Measurements from ENCODE around the gene NCAPG2.
"Not testable (repeated sequence)": the region's sequence is repeated elsewhere in the genome, so short reads cannot be mapped to it uniquely, and the experiment has no call there.

NCAPG2 gene

GRCh38 chr7:158666966-158667678, 37.5 kb downstream of the NCAPG2 start:
- DNase-seq (ENCODE audit: low spot score) = not testable (repeated sequence)

- no peak for DNase-seq (ENCODE audit: low spot score)
Observed at GRCh38 chr7:158666401-158666800, 38.2 kb downstream of the NCAPG2 start.

- DNase-seq (ENCODE audit: low spot score) = no peak
Observed at GRCh38 chr7:158664406-158664805, 40.2 kb downstream of the NCAPG2 start.

- DNase-seq (ENCODE audit: low spot score) = no peak
Observed at GRCh38 chr7:158663428-158663741, 41.2 kb downstream of the NCAPG2 start.

- DNase-seq (ENCODE audit: low spot score) = no peak
Observed at GRCh38 chr7:158662610-158663427, 41.8 kb downstream of the NCAPG2 start.

GRCh38 chr7:158658475-158658874, 46.1 kb downstream of the NCAPG2 start:
- no peak for DNase-seq (ENCODE audit: low spot score)

GRCh38 chr7:158657189-158657746, 47.3 kb downstream of the NCAPG2 start:
- DNase-seq (ENCODE audit: low spot score) = no peak

DNA sequence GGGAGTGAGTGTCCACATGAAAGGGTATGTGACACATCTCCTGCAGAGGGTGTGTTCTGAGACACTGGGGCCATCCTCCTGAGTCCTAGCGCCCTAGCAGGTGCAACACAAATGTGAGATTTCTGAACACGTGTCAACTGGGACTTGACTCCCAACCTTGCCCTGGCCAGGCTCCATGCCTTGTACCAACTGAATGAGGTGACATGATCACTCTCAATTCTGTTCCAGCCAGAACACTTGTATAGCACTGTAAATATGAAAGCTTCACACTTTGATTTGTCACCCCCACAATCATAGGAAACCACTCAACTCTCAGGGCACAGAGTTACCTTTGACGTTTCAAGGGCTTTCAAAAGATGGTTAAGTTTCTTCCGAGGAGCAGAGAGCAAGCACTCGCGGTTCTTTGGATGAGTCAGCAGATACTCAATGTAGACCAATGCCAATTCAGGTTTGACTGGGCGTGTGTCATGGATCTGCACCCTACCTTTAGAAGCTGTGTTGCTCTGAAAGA, 48.6 kb downstream of the NCAPG2 start:
- no peak for DNase-seq (ENCODE audit: low spot score)

- no peak for DNase-seq (ENCODE audit: low spot score)
Observed at GRCh38 chr7:158655507-158655906, 49.1 kb downstream of the NCAPG2 start.

GRCh38 chr7:158651968-158652565, 52.5 kb downstream of the NCAPG2 start:
- no peak for DNase-seq (ENCODE audit: low spot score)

GRCh38 chr7:158650821-158651225, 53.8 kb downstream of the NCAPG2 start:
- no peak for DNase-seq (ENCODE audit: low spot score)

DNA sequence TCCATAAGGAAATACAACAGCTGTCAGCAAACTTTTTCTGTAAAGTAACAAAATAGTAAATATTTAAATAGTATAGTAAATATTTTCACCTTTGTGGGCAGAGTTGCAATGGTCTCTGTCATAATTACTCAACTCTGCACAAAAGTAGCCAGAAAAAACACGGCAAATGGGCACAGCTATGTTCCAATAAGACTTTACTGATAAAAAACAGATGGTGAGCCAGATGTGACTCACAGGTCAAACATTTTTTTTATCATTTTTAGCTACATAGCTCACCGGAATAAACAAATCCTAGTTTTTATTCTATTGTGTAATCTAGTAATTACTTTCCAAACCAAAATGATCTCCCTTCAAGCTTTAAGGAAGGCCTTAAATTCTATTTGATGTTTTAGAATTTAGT, 55.3 kb downstream of the NCAPG2 start:
- DNase-seq (ENCODE audit: low spot score) = no peak

DNA sequence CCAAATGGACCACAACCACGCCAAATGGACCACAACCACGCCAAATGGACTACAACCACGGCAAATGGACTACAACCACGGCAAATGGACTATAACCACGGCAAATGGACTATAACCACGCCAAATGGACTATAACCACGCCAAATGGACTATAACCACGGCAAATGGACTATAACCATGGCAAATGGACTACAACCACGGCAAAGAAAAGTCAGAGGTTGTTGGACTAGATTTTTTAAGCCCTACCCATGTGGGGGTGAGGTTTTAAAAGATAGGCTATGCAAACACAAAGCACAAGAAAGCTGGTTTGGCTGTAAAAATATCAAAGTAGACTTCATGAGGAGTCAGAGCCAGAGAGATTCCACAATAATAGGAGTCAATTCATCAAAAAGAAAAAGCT, 55.8 kb downstream of the NCAPG2 start:
- DNase-seq (ENCODE audit: low spot score) = no peak

DNA sequence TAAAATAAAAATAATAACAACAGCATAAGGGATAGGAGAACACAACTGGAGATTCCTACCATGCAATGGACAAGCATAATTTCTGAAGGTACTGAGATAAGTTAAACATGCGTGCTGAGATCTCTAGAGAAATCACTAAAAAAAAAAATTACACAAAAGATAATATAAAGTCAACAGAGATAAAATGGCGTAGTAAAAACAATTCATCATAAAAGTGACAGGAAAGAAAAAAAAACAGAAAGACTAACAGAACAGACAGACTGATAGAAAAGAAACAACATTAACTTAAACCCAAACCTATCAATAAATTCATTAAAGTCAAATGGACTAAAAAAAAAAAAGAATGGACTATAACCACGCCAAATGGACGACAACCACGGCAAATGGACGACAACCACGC, 56.4 kb downstream of the NCAPG2 start:
- no peak for DNase-seq (ENCODE audit: low spot score)

- DNase-seq (ENCODE audit: low spot score) = no peak
Observed at GRCh38 chr7:158647475-158647792, 57.2 kb downstream of the NCAPG2 start.

DNA sequence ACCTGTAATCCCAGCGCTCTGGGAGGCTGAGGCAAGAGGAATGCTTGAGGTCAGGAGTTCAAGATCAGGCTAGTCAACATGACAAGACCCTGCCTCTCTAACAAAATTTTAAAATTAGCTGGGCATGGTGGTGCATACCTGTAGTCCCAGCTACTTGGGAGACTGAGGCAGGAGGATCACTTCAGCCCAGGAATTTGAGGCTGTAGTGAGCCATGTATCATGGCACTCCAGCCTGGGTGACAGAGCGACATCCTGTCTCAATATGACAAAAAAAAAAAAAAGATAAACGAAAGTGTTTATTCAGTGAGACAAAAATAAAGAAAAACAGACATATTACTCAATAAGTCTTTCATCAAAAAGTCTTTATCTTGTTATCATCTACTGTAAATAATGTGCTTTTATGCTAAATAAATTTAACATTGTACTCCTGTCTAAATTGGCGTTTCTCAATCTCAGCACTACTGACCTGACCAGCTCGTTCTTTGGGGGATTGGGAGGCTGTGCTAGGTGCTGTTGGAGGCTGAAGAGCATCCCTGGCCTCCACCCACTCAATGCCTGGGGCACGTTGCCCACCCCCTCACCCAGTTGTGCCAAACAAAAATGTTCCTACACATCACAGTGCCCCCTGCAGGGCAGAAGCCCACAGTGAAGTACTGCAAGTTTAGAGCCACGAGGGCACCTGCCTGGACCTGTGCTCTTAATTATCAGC, 57.7 kb downstream of the NCAPG2 start:
- DNase-seq (ENCODE audit: low spot score) = no peak

DNA sequence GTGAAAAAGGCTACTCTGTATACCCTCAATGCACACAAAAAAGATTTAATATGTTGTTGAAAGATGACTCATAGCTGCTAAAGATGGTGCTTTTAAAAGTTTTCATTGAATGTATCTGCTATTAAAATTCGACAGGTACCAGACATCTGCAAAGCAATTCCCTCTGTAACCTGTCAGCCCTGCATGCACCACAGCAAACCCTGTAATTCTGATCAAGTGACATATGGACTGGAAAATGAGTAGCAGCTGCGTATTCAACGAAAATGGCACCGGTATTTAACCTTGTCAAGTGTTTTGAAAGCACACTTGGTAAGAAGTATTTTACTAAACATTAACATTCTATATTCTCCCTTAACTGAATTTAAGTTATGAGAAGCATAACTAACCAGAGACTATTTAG, 58.8 kb downstream of the NCAPG2 start:
- DNase-seq (ENCODE audit: low spot score) = no peak

DNA sequence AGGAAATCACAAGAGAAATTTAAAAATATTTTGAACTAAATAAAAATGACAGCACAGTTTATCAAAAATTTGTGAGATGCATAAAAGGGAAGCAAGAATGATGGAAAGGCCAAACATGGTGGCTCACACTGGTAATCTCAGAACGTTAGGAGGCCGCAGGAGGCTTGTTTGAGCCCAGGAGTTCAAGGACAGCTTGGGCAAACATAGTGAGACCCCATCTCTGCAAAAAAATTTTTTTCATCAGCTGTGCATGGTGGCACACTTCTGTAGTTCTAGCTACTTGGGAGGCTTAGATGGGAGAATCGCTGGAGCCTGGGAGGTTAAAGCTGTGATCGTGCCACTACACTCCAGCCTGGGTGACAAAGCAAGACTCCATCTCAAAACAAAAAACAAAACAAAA, 62.5 kb downstream of the NCAPG2 start:
- DNase-seq (ENCODE audit: low spot score) = no peak

GRCh38 chr7:158638001-158638400, 66.6 kb downstream of the NCAPG2 start:
- no peak for DNase-seq (ENCODE audit: low spot score)

- DNase-seq (ENCODE audit: low spot score) = no peak
Observed at GRCh38 chr7:158633055-158633956, 71.3 kb downstream of the NCAPG2 start.

DNA sequence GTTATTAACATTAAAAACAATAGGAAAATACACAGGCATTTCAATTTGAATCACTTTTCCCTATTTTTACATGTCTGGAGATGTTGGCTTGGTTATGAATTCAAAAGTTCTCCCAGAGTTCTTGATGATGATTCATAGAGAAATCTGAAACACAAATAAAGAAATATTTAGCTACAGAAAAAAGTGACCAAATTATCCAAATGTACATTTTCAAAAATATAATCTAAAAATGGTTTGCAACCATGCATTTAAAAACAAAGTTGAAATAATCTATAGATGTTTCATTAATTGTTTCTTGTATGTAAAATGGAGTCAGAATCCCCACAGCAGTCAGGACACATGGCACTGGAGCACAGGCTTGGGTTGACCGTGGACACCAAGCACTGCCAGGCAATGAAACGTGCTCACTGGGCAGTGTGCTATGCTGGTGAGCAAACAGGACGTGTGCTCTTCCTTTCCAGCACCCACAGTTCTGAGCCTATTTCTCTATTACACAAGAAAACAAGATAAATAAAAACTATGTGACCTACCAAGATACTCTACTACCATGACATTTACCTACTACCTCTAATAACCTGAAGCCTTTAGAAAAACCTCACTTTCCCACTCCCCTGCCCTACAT, 72.9 kb downstream of the NCAPG2 start:
- DNase-seq (ENCODE audit: low spot score) = no peak

Data from left forelimb (tissue), 1 donor.